VCaP (cell line): ENCODE data around the gene IRF9.

Experiments
- H3K27ac ChIP-seq: fragments of 450-650 bp; 2 replicates; pipeline ENCODE4 v1.5.1; 2017
- TF ChIP-seq, protein P1 (sequence below): fragments of 450-650 bp; conservative IDR thresholded peaks from 2 replicates; pipeline ENCODE4 v1.5.1; 2017; ENCODE audit warnings: mild to moderate bottlenecking, moderate library complexity

IRF9 gene

GRCh38 chr14:24188251-24189058 lies 27.4 kb downstream of the IRF9 start, which contains the start of gene IPO4:
Gene IPO4 (minus strand): TSS chr14:24188816. CDS start chr14:24188787, 29 bp downstream.
- TF ChIP-seq, protein P1, sequence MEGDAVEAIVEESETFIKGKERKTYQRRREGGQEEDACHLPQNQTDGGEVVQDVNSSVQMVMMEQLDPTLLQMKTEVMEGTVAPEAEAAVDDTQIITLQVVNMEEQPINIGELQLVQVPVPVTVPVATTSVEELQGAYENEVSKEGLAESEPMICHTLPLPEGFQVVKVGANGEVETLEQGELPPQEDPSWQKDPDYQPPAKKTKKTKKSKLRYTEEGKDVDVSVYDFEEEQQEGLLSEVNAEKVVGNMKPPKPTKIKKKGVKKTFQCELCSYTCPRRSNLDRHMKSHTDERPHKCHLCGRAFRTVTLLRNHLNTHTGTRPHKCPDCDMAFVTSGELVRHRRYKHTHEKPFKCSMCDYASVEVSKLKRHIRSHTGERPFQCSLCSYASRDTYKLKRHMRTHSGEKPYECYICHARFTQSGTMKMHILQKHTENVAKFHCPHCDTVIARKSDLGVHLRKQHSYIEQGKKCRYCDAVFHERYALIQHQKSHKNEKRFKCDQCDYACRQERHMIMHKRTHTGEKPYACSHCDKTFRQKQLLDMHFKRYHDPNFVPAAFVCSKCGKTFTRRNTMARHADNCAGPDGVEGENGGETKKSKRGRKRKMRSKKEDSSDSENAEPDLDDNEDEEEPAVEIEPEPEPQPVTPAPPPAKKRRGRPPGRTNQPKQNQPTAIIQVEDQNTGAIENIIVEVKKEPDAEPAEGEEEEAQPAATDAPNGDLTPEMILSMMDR: no peak
- H3K27ac ChIP-seq: peak within 1 kb of the TSS; percentile 90

GRCh38 chr14:24189059-24189375 lies 28.0 kb downstream of the IRF9 start:
- peak overlapping the region; percentile 90 for H3K27ac ChIP-seq

DNA sequence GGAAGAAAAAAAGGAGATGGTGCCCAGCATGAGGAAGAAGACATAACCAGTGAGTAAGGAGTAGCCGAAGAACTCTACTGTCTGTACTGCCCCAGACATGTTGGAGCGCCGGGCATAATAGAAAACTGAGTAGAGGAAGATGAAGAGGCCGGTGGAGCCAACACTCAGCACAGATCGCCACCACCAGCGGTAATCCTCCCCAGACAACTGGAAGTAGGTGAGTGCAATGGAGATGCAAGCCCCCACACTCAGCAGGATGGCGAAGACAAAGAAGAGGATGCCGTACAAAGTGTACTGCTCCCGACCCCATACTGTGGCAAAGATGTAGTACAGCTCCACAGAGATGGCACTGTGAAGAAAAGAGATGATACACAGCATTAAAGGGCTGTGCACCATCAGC lies 28.4 kb downstream of the IRF9 start:
- TF ChIP-seq, protein P1: no peak
- H3K27ac ChIP-seq: peak overlapping the region; percentile 90

More at GRCh38 chr14:24189059-24189375, 28.0 kb downstream of the IRF9 start:
- TF ChIP-seq, protein P1: no peak

DNA sequence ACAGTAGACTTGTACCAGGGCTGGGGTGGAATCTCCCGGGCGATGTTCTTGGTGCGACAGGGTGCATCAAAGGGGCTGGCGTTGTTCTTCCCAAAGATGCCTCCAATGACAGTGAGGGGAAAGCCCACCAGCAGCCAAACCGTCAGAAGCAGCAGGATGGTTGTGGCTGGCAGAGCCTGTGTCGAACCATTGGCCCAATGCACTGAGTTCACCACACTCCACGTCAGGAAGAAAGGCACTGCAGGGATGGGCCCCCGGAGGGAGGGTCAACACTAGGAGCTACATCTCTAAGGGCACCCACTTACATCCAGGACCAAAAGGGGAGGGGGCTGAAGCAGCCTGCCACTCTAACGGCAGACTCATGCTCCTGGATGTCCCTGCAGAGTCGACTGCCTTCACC lies 29.4 kb downstream of the IRF9 start:
- TF ChIP-seq, protein P1: no peak
- no peak overlapping the region for H3K27ac ChIP-seq

GRCh38 chr14:24192933-24193332 lies 31.9 kb downstream of the IRF9 start:
- no peak overlapping the region for H3K27ac ChIP-seq
- TF ChIP-seq, protein P1: no peak

DNA sequence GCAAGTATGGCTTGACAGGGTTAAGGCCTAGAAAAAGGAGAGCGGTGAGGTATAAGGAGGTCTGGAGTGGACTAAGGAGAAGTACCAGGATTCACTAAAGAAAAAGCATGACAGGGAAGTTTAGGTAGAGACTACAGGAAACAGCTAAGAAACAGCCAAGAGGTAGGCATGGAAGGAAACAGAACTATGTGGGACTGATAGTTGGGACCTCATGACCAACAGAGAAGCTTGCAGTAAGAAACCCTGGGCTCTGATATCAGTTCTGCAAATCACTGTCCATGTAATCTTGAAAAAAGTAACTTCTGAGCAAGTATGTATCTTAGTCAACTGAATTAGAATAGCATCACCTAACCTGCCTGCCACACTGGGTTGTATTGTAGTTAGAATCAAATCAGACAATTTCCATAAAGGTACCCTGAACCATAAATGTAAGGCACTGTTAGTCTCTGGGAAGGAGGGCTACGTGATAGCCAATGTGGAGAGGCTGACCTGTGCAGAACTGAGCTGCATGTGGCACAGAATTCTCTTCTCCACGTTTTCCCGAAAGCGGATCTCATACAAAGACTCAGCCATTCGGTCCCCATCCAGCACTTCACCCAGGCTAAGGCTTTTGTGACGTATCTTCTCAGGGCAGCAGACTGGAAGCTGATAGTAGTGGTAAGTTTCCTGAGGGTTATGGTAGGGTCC lies 33.3 kb downstream of the IRF9 start:
- TF ChIP-seq, protein P1: no peak
- peak overlapping the region; percentile 96 for H3K27ac ChIP-seq

DNA sequence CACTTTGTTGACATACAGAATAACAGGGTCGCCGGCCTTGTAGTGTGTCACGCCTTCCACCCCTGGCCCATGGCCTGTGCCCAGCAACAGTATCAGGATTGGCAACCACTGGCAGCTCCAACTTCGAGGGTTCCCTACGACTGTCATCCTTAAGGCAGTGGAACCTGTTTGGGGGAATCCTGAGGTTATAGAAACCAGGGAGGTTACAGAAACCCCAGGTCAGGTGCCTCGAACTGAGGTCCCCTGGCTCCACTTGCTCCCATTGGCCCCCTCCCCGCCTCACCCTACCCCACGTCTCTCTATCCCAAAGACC lies 33.8 kb downstream of the IRF9 start:
- peak overlapping the region; percentile 96 for H3K27ac ChIP-seq
- TF ChIP-seq, protein P1: no peak
